Spinal cord (tissue), 10 donors: ENCODE data around the gene RIC8B. TPM values are rescaled to one million over a fixed set of nuclear protein-coding genes. Genes with fewer than 3 reads are reported as not detected.
A peak's percentile ranks its signal among the peaks of the same experiment; 100 is the strongest.

Source experiments
- DNase-seq, 6 donors: peaks; one replicate each; pipeline versions ENCODE4 v3.0.0 to v3.0.0-alpha.2; 2013 to 2015; ENCODE audit warnings: low spot score in 6 of 6, low read depth in 4 of 6
- H3K27ac ChIP-seq: one replicate; pipeline ENCODE4 v1.5.1; 2013; ENCODE audit warnings: low read depth, low read length, control low read depth
- H3K27me3 ChIP-seq: one replicate; pipeline ENCODE4 v1.6.1; 2013; ENCODE audit warnings: low read length; ENCODE audit not compliant: control insufficient read depth, insufficient read depth
- H3K36me3 ChIP-seq: one replicate; pipeline ENCODE4 v1.6.1; 2013; ENCODE audit warnings: low read length; ENCODE audit not compliant: control insufficient read depth, insufficient read depth
- H3K4me1 ChIP-seq: one replicate; pipeline ENCODE4 v1.6.1; 2013; ENCODE audit warnings: low read length; ENCODE audit not compliant: control insufficient read depth, insufficient read depth
- H3K4me3 ChIP-seq: one replicate; pipeline ENCODE4 v1.5.1; 2013; ENCODE audit warnings: low read depth, low read length, control low read depth
- H3K9me3 ChIP-seq: one replicate; pipeline ENCODE4 v1.6.1; 2013; ENCODE audit warnings: low read length; ENCODE audit not compliant: control insufficient read depth, insufficient read depth
- WGBS: methylation state at CpG from one replicate; pipeline ENCODE4 v1.1.5; 2013; ENCODE audit warnings: missing lambda C conversion rate; ENCODE audit not compliant: insufficient coverage; 5-methylcytosine and 5-hydroxymethylcytosine counted together
- polyA plus RNA-seq, 2 donors: library from polyadenylated mRNA; unstranded; fragments of 120-200 nt; gene quantifications; one replicate each; pipeline ENCODE4 v1.2.1, GENCODE V29; 2013; ENCODE audit not compliant: insufficient read length in 2 of 2
- total RNA-seq, 2 donors: library from RNA; depleted of rRNA in 1 of 2; stranded (reverse); fragments of 120-200 nt in 1 of 2; fragments of >200 nt in 1 of 2; gene quantifications; one replicate each; pipeline versions ENCODE4 v1.2.3 to v1.2.4, GENCODE V29; 2013 to 2014
- donor health status: healthy.

The RIC8B gene
- total and polyA plus RNA-seq, 4 donors: 20.7 to 32.4 (median 27.1) TPM

DNA sequence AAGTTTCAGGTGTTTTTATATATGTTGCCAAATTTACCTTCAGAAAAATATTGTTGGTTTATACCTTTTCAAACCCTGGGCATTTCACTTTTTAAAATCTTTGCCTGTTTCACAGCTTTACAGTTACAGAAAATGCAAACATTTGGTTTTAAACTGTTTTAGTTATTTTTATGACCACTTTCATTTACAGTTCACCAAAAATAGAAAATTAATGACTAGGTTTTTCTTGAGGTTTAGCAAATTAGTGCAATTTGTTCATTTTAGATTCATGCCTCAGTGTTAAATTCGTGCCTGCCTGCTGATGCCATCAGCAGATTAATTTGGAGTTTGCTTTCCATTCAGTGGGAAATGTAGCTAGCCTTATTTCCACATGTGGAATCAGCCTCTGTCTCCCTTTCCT is 45.5 kb downstream of the RIC8B start:
- Histone ChIP-seq H3K27ac (no peak overlapping the region), H3K36me3 (no peaks in the 10 kb centered on the region), H3K4me3 (no peak overlapping the region), H3K4me1 (no peaks in the 10 kb centered on the region), H3K9me3 (no peaks in the 10 kb centered on the region), H3K27me3 (no peaks in the 10 kb centered on the region)
- DNase-seq: no peak
- 83% methylated on average over 1 of the region's 1 CpG for WGBS

DNA sequence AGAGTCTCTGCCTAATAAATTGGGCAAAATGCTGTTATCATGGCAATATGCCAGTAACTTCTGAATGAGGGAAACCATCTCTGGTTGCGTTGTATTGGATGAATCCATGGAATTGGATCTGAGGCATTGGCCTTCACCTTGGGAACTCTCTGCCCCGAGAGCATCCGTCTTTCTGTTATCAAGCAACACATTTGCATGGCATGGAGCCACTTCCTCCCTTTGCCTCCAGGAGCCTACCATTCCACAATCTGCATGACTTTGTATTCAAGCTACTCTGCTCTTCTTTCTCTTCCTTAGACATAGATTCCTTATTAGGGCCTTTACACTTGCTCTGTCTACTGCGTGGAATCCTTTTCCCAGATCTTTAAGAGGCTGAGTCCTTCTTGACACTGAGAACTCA is 57.2 kb downstream of the RIC8B start:
- Histone ChIP-seq H3K27ac (no peak overlapping the region), H3K27me3 (no peaks in the 10 kb centered on the region), H3K4me3 (no peak overlapping the region), H3K9me3 (no peaks in the 10 kb centered on the region), H3K4me1 (no peaks in the 10 kb centered on the region), H3K36me3 (peaks cover 5% of the 10 kb centered on the region)
- 100% methylated on average over 4 of the region's 4 CpGs for WGBS
- no peak for DNase-seq

DNA sequence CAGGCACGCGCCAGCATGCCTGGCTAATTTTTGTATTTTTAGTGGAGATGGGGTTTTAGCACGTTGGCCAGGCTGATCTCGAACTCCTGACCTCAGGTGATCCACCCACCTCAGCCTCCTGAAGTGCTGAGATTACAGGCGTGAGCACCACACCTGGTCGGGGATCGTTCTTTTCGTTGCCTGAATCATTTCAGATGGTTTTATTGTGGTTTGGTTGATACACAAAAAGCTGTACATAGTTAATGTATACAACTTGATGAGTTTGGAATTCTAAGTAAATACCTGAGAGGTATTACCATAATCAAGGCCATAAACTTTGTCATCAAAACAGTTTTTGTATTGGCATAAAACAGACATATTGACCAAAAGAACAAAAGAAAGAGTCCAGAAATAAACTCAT is 63.3 kb downstream of the RIC8B start:
- no peaks in the 10 kb centered on the region for H3K9me3 ChIP-seq
- no peak for DNase-seq
- H3K4me1 ChIP-seq: peaks cover 3% of the 10 kb centered on the region
- H3K27me3 ChIP-seq: no peaks in the 10 kb centered on the region
- H3K27ac ChIP-seq: no peak overlapping the region
- no CpG with 5 or more reads among the region's 8 CpGs for WGBS
- no peak overlapping the region for H3K4me3 ChIP-seq
- no peaks in the 10 kb centered on the region for H3K36me3 ChIP-seq

DNA sequence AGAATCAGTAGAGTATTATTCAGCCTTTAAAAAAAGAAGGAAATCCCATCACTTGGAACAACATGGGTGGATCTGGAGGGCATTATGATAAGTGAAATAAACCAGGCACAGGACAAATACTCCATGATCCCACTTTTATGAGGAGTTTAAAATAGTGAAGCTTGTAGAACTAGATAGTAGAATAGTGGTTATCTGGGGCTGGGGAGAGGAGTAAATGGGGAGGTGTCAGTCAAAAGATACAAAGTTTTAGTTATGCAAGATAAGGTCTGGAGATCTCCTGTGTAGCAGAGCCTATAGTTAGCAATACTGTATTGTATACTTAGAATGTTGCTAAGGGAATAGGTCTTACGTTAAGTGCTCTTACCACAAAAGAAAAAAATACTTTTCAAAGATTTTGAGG is 64.9 kb downstream of the RIC8B start:
- Histone ChIP-seq H3K9me3 (no peaks in the 10 kb centered on the region), H3K4me3 (no peak overlapping the region), H3K27ac (no peak overlapping the region), H3K4me1 (peaks cover 3% of the 10 kb centered on the region), H3K27me3 (no peaks in the 10 kb centered on the region), H3K36me3 (peaks cover 4% of the 10 kb centered on the region)
- DNase-seq: no peak
- WGBS: no CpG with 5 or more reads among the region's 1 CpG

DNA sequence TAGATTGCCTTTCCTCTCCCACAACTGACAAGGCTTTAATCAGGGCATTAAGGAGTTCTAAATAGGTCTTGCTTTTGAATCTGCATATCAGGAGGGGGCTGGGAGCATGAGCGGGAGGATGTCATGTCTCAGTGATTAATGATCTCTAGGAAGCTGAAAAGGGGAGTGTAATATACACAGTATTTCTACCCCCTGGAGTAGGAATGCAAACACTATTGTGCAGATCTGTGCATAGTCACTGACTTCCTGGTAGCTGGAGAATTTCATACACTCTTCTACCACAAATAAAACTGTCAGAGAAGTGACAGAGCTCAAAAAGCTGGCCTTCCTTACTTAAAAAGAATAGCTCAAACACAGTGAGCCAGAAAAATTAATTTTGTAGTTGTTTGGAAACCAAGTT is 65.8 kb downstream of the RIC8B start:
- H3K27ac ChIP-seq: no peak overlapping the region

DNA sequence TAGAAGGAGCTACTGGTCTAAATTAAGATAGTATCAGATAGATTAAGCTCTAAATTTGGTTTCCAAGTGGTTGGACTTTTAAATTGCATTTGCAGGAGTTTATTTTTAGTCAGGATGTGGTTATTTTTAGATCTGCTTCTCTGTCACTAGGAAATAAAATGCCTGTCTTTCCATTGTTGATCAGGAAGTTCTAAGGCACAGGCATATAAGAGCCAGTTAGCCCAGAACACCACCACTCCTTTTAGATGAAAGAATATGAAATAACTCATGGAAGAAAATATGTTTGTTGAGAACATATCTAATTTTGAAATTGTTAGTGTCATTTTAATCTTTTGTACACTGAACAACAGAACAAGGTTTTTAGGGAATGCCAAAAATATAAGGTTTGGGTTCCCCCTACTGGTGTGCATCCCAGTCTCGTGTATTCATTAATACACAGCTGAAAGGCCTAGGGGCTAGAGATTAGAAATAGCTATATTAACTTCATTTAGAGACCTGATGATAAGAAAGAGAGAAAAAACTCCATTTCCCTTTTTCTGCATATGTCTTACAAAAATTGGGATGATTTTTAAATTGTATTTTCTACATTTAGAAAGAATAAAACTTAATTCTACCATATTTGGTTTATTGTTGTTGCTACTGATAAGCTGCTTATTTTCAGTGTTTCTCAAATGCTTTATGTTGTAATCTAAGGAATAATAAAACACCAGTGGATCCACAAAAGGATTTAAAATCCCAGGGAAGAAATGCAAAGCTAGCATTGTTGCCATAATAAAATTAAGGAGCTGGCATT is 67.2 kb downstream of the RIC8B start:
- no CpG with 5 or more reads among the region's 1 CpG for WGBS
- no peak overlapping the region for H3K4me3 ChIP-seq
- peaks cover 4% of the 10 kb centered on the region for H3K36me3 ChIP-seq
- H3K27ac ChIP-seq: no peak overlapping the region
- peaks cover 3% of the 10 kb centered on the region for H3K4me1 ChIP-seq
- DNase-seq: peak; percentile 39 to 91 (median 48)
- no peaks in the 10 kb centered on the region for H3K27me3 ChIP-seq
- H3K9me3 ChIP-seq: no peaks in the 10 kb centered on the region

More for the DNA sequence above, 65.8 kb downstream of the RIC8B start:
- Histone ChIP-seq H3K9me3 (no peaks in the 10 kb centered on the region), H3K4me3 (no peak overlapping the region), H3K27me3 (no peaks in the 10 kb centered on the region), H3K4me1 (peaks cover 3% of the 10 kb centered on the region), H3K36me3 (peaks cover 4% of the 10 kb centered on the region)
- no CpG with 5 or more reads among the region's 1 CpG for WGBS
- DNase-seq: peak in 1 of 6 donors; percentile 17

DNA sequence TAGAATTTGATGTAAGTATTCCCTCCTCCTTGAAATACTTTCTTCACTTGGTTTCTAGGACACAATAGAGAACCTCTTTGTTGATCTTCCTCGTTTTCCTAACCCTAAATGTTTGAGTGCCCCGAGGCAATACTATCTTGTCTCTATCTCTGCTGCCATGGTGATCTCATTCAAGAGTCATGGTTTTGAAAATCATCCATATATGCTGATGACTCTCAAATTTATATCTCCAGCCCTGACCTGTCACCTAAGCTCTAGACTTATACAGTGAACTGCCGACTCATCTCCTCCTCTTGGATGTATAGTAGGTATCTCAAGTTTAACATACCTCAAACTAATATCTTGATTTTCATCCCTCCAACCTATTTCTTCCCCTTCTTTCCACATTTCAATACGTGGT is 71.4 kb downstream of the RIC8B start:
- H3K36me3 ChIP-seq: peaks cover 6% of the 10 kb centered on the region

DNA sequence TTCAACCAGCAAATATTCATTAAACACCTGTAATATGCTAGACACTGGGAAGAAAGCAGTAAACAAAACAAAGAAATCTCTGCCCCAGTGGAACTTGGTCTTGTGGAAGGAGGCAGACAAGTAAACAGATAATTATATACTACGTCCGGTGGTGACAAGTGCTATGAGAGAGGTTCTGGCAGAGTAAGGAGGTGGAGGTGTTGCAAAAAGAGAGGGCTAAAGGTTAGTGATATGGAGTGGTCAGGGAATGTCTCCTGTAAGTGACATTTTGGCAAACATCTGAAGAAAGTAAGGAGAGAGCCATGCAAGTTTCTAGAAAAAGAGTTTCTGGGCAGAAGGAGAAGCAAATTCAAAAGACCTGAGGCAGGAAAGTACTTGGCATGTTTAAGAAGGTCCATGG is 73.4 kb downstream of the RIC8B start:
- Histone ChIP-seq H3K4me1 (no peaks in the 10 kb centered on the region), H3K4me3 (no peak overlapping the region), H3K27ac (no peak overlapping the region), H3K9me3 (no peaks in the 10 kb centered on the region), H3K36me3 (peaks cover 6% of the 10 kb centered on the region), H3K27me3 (no peaks in the 10 kb centered on the region)
- WGBS: 100% methylated on average over 2 of the region's 2 CpGs
- DNase-seq: no peak

More for the DNA sequence above, 71.4 kb downstream of the RIC8B start:
- Histone ChIP-seq H3K4me3 (no peak overlapping the region), H3K4me1 (no peaks in the 10 kb centered on the region), H3K27me3 (no peaks in the 10 kb centered on the region), H3K9me3 (no peaks in the 10 kb centered on the region), H3K27ac (no peak overlapping the region)
- DNase-seq: no peak
- 77% methylated on average over 2 of the region's 4 CpGs for WGBS

DNA sequence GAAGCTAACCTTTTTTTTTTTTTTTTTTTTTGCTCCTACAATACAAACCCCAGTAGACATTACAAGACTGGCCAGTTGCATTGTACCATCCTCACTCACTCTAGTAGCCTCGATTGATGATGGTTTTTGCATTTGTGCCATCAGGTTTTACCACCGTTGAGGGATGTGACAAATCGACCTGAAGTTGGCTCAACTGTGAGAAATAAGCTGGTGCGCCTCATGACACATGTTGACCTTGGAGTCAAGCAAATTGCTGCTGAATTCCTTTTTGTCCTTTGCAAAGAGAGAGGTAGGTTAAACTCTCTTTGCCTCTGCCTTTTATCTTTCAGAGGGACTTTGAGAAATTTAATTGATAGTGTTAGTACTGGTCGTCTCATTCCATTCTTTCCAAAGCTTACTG is 76.8 kb downstream of the RIC8B start:
- DNase-seq: no peak
- Histone ChIP-seq H3K27ac (no peak overlapping the region), H3K36me3 (peaks cover 3% of the 10 kb centered on the region), H3K9me3 (no peaks in the 10 kb centered on the region), H3K27me3 (no peaks in the 10 kb centered on the region), H3K4me3 (no peak overlapping the region), H3K4me1 (peaks cover 5% of the 10 kb centered on the region)
- WGBS: 80% methylated on average over 1 of the region's 5 CpGs

DNA sequence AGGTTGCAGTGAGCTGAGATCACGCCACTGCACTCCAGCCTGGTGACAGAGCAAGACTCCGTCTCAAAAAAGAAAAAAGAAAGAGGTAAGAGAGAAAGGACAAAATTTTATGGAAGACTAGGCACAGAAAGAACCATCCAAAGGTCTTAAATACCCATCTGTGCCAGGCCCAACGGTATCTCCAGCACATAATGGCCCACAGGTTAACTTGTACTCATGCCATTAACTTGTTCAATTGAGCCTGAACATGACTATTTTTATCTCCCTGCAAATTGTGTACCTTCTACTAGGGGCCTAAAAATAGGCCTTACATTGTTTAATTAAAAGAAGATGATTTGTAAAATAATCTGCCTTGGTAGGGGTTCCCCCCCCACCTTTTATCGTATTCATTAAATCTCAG is 80.2 kb downstream of the RIC8B start:
- Histone ChIP-seq H3K4me3 (no peak overlapping the region), H3K27ac (no peak overlapping the region), H3K9me3 (no peaks in the 10 kb centered on the region), H3K27me3 (no peaks in the 10 kb centered on the region), H3K4me1 (peaks cover 5% of the 10 kb centered on the region), H3K36me3 (peaks cover 2% of the 10 kb centered on the region)
- WGBS: 81% methylated on average over 2 of the region's 4 CpGs
- peak in 1 of 6 donors; percentile 39 for DNase-seq
